Keratinocyte (primary cell): ENCODE measurements around the gene BCL11B. TPM values are rescaled to one million over a fixed set of nuclear protein-coding genes. Genes with fewer than 3 reads are reported as not detected.
A peak's percentile ranks its signal among the peaks of the same experiment; 100 is the strongest.

Source experiments
- DNase-seq: peaks from one replicate; pipeline ENCODE4 v3.0.0-alpha.2; 2011; ENCODE audit warnings: low read depth, missing footprints, low spot score
- FAIRE-seq: peaks from 2 replicates; lab custom pipeline; 2011; peaks lifted over from hg19 to GRCh38; lab: Jason Lieb, UNC
- H2AFZ ChIP-seq: 2 replicates; pipeline ENCODE4 v1.6.0; 2012; ENCODE audit warnings: low read length, control low read depth, inconsistent platforms; ENCODE audit not compliant: control insufficient read depth
- H3K27ac ChIP-seq: 2 replicates; pipeline ENCODE4 v1.5.1; 2011; ENCODE audit warnings: low read length; ENCODE audit not compliant: control insufficient read depth, insufficient read depth
- H3K27me3 ChIP-seq: 3 replicates; pipeline ENCODE4 v1.6.0; 2011; ENCODE audit warnings: low read length; ENCODE audit not compliant: control insufficient read depth, insufficient read depth; ENCODE audit errors: extremely low read depth
- H3K36me3 ChIP-seq, 2 experiments: 2 replicates in 1 of 2; 3 replicates in 1 of 2; pipeline ENCODE4 v1.5.1; 2011; ENCODE audit warnings: low read length in 2 of 2, mild to moderate bottlenecking in 1 of 2; ENCODE audit not compliant: control insufficient read depth in 2 of 2, insufficient read depth in 2 of 2; ENCODE audit errors: extremely low read depth in 1 of 2
- H3K4me1 ChIP-seq: 3 replicates; pipeline ENCODE4 v1.5.1; 2011; ENCODE audit warnings: low read length; ENCODE audit not compliant: control insufficient read depth, insufficient read depth; ENCODE audit errors: extremely low read depth
- H3K4me2 ChIP-seq: 3 replicates; pipeline ENCODE4 v1.6.0; 2011; ENCODE audit warnings: low read depth, low read length; ENCODE audit not compliant: control insufficient read depth, insufficient read depth; ENCODE audit errors: extremely low read depth
- H3K4me3 ChIP-seq, 3 experiments: fragments of 200-600 bp in 1 of 3; sonication (generic) in 1 of 3; 2 replicates in 2 of 3; 3 replicates in 1 of 3; pipeline ENCODE4 v1.5.1; 2011 to 2016; ENCODE audit warnings: low read length in 3 of 3, mild to moderate bottlenecking in 3 of 3, control low read depth in 2 of 3, inconsistent platforms in 1 of 3, low read depth in 1 of 3, mixed read lengths in 1 of 3, mixed run types in 1 of 3, moderate library complexity in 1 of 3; ENCODE audit not compliant: control insufficient read depth in 2 of 3, insufficient read depth in 2 of 3; ENCODE audit errors: extremely low read depth in 1 of 3
- H3K79me2 ChIP-seq: 2 replicates; pipeline ENCODE4 v1.6.0; 2012; ENCODE audit warnings: low read length; ENCODE audit not compliant: control insufficient read depth, insufficient read depth
- H3K9ac ChIP-seq: 3 replicates; pipeline ENCODE4 v1.6.0; 2011; ENCODE audit warnings: low read length; ENCODE audit not compliant: control insufficient read depth, insufficient read depth; ENCODE audit errors: extremely low read depth
- H3K9me1 ChIP-seq: 3 replicates; pipeline ENCODE4 v1.6.0; 2011; ENCODE audit warnings: low read length; ENCODE audit not compliant: control insufficient read depth, insufficient read depth; ENCODE audit errors: extremely low read depth
- H3K9me3 ChIP-seq: 2 replicates; pipeline ENCODE4 v1.5.1; 2012; ENCODE audit warnings: low read depth, low read length; ENCODE audit not compliant: control insufficient read depth
- H4K20me1 ChIP-seq: 3 replicates; pipeline ENCODE4 v1.6.0; 2011; ENCODE audit warnings: low read length; ENCODE audit not compliant: control insufficient read depth, insufficient read depth; ENCODE audit errors: extremely low read depth
- EZH2 ChIP-seq: IDR thresholded peaks from one replicate; pipeline ENCODE4 v1.6.1; 2012; ENCODE audit warnings: inconsistent platforms, mild to moderate bottlenecking, low read length, moderate library complexity
- dilution Hi-C: fragments of 300-500 bp; cut with MboI; formaldehyde crosslinking; loops from one replicate; pipeline ENCODE4 v1.7.0; 2020; ENCODE audit warnings: low sequenced_read_pairs; ENCODE audit not compliant: extremely low pct_ligation_motif_present
- polyA plus RNA-seq, 5 experiments: library from polyadenylated mRNA; depleted of rRNA in 3 of 5; stranded (reverse) in 3 of 5; stranded (forward) in 1 of 5; unstranded in 1 of 5; fragments of >200 nt; gene quantifications; 1 replicate in 1 of 5; 2 replicates in 3 of 5; 3 replicates in 1 of 5; pipeline versions ENCODE4 v1.2.1 to v1.2.3, GENCODE V29; 2011 to 2012; ENCODE audit warnings: missing spikeins in 2 of 5, low read depth in 1 of 5, low replicate concordance in 1 of 5
- TF ChIP-seq, protein P1 (sequence below), 3 experiments: IDR thresholded peaks in 1 of 3; conservative IDR thresholded peaks in 1 of 3; optimal IDR thresholded peaks in 1 of 3; 2 replicates in 2 of 3; 3 replicates in 1 of 3; pipeline versions ENCODE3 to v1.5.1; 2011; ENCODE audit warnings: low read length in 3 of 3, mild to moderate bottlenecking in 3 of 3, moderate library complexity in 2 of 3, control low read depth in 1 of 3, inconsistent platforms in 1 of 3; ENCODE audit not compliant: insufficient read depth in 2 of 3; ENCODE audit errors: extremely low read depth in 1 of 3

Gene BCL11B
- polyA plus RNA-seq, 1 donor (not counting 4 experiments of a cell fraction or from before 2014, with no cell fraction given): 5.2 TPM

DNA sequence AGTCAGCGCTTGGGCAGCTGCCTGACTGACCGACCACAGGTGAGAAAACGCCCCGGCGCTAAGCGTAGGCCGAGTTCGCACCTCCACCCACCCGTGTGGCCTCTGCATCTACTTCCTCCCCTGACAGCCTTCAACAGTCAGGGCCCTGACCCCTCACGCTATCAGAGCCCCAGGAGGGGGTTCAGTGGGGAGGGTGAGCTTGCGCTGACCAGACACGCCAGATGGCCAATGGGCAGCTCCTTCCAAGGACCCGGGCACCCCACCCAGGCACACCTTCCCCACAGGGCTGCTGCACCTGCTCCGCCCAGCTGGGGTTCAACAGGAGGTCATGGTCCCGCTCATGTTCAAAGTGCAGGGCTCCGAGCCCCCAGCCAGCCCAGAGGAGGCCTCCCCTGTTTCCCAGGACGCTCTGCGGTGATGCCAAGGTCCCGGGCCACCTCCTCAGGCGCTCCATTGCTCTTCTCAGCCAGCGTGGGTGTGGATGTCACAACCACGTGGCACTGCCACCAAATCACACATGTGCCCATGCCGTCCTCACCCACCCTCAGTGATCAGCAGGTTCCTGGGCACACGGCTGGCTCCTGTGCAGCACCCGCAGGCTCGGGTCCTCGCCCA lies 48.7 kb upstream of the BCL11B start:
- Histone ChIP-seq H3K4me2 (no peak overlapping the region), H3K79me2 (no peaks in the 10 kb centered on the region), H3K36me3 (no peaks in the 10 kb centered on the region), H3K9ac (no peak overlapping the region), H3K9me1 (no peaks in the 10 kb centered on the region), H2AFZ (no peak overlapping the region), H3K4me3 (no peak overlapping the region), H3K4me1 (no peaks in the 10 kb centered on the region), H3K9me3 (no peaks in the 10 kb centered on the region), H3K27ac (no peak overlapping the region), H3K27me3 (peaks cover 5% of the 10 kb centered on the region), H4K20me1 (no peaks in the 10 kb centered on the region)
- no peak for TF ChIP-seq EZH2
- TF ChIP-seq, protein P1, sequence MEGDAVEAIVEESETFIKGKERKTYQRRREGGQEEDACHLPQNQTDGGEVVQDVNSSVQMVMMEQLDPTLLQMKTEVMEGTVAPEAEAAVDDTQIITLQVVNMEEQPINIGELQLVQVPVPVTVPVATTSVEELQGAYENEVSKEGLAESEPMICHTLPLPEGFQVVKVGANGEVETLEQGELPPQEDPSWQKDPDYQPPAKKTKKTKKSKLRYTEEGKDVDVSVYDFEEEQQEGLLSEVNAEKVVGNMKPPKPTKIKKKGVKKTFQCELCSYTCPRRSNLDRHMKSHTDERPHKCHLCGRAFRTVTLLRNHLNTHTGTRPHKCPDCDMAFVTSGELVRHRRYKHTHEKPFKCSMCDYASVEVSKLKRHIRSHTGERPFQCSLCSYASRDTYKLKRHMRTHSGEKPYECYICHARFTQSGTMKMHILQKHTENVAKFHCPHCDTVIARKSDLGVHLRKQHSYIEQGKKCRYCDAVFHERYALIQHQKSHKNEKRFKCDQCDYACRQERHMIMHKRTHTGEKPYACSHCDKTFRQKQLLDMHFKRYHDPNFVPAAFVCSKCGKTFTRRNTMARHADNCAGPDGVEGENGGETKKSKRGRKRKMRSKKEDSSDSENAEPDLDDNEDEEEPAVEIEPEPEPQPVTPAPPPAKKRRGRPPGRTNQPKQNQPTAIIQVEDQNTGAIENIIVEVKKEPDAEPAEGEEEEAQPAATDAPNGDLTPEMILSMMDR (optimal IDR thresholded peaks at IDR 0.05 in 1 of 3, IDR thresholded peaks at IDR 0.05 in 1 of 3, conservative IDR thresholded peaks at IDR 0.05 in 1 of 3; ENCODE audit: extremely low read depth in 1 of 3, insufficient read depth in 2 of 3, low read length in 3 of 3): no peak
- no peak for FAIRE-seq
- dilution Hi-C loops: no loop called here
- no peak for DNase-seq

DNA sequence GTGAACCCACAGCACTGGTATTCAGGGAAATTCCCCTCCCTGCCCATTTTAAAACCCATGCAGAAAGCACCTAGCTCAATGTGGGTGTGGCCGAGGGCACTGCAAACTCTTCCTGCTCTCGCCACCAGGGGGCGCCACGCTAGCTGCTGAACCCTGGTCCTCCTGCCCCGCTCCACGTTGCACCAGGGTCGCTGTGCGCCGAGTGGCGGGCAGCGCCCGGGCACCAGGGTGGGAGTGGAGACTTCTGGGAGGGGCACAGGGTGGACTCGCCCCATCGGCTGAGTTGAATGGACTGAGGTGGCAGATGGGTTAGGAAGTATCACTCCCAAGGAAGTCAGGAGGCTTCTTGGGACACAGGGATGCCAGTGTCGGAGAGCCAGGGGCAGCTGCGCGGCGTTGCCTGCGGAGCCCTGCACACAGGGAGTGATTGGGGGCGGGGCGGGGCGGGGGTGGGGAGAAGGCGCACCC lies 48.1 kb upstream of the BCL11B start:
- DNase-seq (no peak), FAIRE-seq (no peak)
- no peak for TF ChIP-seq EZH2
- TF ChIP-seq, protein P1 (optimal IDR thresholded peaks at IDR 0.05 in 1 of 3, IDR thresholded peaks at IDR 0.05 in 1 of 3, conservative IDR thresholded peaks at IDR 0.05 in 1 of 3; ENCODE audit: extremely low read depth in 1 of 3, insufficient read depth in 2 of 3, low read length in 3 of 3): peak; percentile 87 to 98 (median 95)

More for the DNA sequence above, 48.1 kb upstream of the BCL11B start:
- peaks cover 4% of the 10 kb centered on the region for H3K27me3 ChIP-seq
- H2AFZ ChIP-seq: no peak overlapping the region
- no peaks in the 10 kb centered on the region for H3K79me2 ChIP-seq
- no peaks in the 10 kb centered on the region for H3K9me3 ChIP-seq
- no peaks in the 10 kb centered on the region for H3K9me1 ChIP-seq
- dilution Hi-C loops: no loop called here
- no peak overlapping the region for H3K4me3 ChIP-seq
- no peaks in the 10 kb centered on the region for H4K20me1 ChIP-seq
- no peaks in the 10 kb centered on the region for H3K36me3 ChIP-seq
- H3K27ac ChIP-seq: no peak overlapping the region
- no peak overlapping the region for H3K9ac ChIP-seq
- H3K4me1 ChIP-seq: no peaks in the 10 kb centered on the region
- H3K4me2 ChIP-seq: no peak overlapping the region
